AG09309 (cell line): ENCODE results near the gene MN1.

Experiments
- DNase-seq: peaks from one replicate; pipeline ENCODE4 v3.0.0-alpha.2; 2010; ENCODE audit warnings: low read depth
- H3K4me3 ChIP-seq: 2 replicates; pipeline ENCODE4 v1.5.1; 2011; ENCODE audit warnings: mild to moderate bottlenecking, low read depth, low read length, moderate library complexity; ENCODE audit not compliant: control insufficient read depth
- CTCF ChIP-seq: IDR thresholded peaks from 2 replicates; pipeline ENCODE4 v1.5.1; 2011; ENCODE audit warnings: mild to moderate bottlenecking, low read depth, low read length, inconsistent platforms; ENCODE audit not compliant: insufficient read depth, control insufficient read depth; ENCODE audit errors: missing control alignments

The MN1 gene

GRCh38 chr22:27719535-27720227, 81.9 kb downstream of the MN1 start:
- H3K4me3 ChIP-seq = no peak overlapping the region
- DNase-seq = no peak
- no peak for TF ChIP-seq CTCF

- no peak for DNase-seq
- H3K4me3 ChIP-seq = no peak overlapping the region
- TF ChIP-seq CTCF = no peak
Observed at GRCh38 chr22:27719036-27719347, 82.6 kb downstream of the MN1 start.

GRCh38 chr22:27718186-27719035, 83.1 kb downstream of the MN1 start:
- TF ChIP-seq CTCF = no peak
- H3K4me3 ChIP-seq = peak overlapping the region; percentile 13
- DNase-seq = peak; percentile 73

GRCh38 chr22:27717094-27717493, 84.5 kb downstream of the MN1 start:
- no peak overlapping the region for H3K4me3 ChIP-seq
- TF ChIP-seq CTCF = no peak
- no peak for DNase-seq

- DNase-seq = no peak
- no peak overlapping the region for H3K4me3 ChIP-seq
- no peak for TF ChIP-seq CTCF
Observed at GRCh38 chr22:27716074-27716473, 85.5 kb downstream of the MN1 start.

GRCh38 chr22:27715106-27715505, 86.5 kb downstream of the MN1 start:
- no peak overlapping the region for H3K4me3 ChIP-seq
- no peak for DNase-seq

More at GRCh38 chr22:27715106-27715505, 86.5 kb downstream of the MN1 start:
- no peak for TF ChIP-seq CTCF
